Esophagus (tissue), 2 donors: ENCODE results near the gene HBB. TPM values are rescaled to one million over a fixed set of nuclear protein-coding genes. Genes with fewer than 3 reads are reported as not detected.

Experiments
- H3K27ac ChIP-seq, 2 donors: one replicate each; pipeline ENCODE4 v1.5.1; 2013; ENCODE audit warnings: low read depth in 2 of 2, mild to moderate bottlenecking in 2 of 2, inconsistent platforms in 1 of 2, low read length in 1 of 2, moderate library complexity in 1 of 2
- H3K27me3 ChIP-seq, 2 donors: one replicate each; pipeline ENCODE4 v1.6.1; 2013; ENCODE audit warnings: low read length in 2 of 2, control low read depth in 1 of 2, mild to moderate bottlenecking in 1 of 2; ENCODE audit not compliant: insufficient read depth in 2 of 2, control insufficient read depth in 1 of 2
- H3K36me3 ChIP-seq, 2 donors: one replicate each; pipeline ENCODE4 v1.6.1; 2013; ENCODE audit warnings: low read length in 1 of 2; ENCODE audit not compliant: control insufficient read depth in 2 of 2, insufficient read depth in 2 of 2
- H3K4me1 ChIP-seq, 2 donors: one replicate each; pipeline ENCODE4 v1.6.1; 2013; ENCODE audit warnings: low read length in 1 of 2; ENCODE audit not compliant: control insufficient read depth in 2 of 2, insufficient read depth in 2 of 2
- H3K4me3 ChIP-seq, 2 donors: one replicate each; pipeline ENCODE4 v1.5.1; 2013; ENCODE audit warnings: low read length in 2 of 2, mild to moderate bottlenecking in 2 of 2, low read depth in 1 of 2, moderate library complexity in 1 of 2
- H3K9me3 ChIP-seq, 2 donors: one replicate each; pipeline ENCODE4 v1.6.1; 2013; ENCODE audit warnings: mild to moderate bottlenecking in 2 of 2, low read depth in 1 of 2, low read length in 1 of 2, moderate library complexity in 1 of 2; ENCODE audit not compliant: control insufficient read depth in 2 of 2, insufficient read depth in 1 of 2
- WGBS, 2 donors: extraction: QIAGEN DNeasy Blood & Tissue Kit; methylation state at CpG; one replicate each; pipeline ENCODE4 v1.1.7; 2013; 5-methylcytosine and 5-hydroxymethylcytosine counted together
- polyA plus RNA-seq, 2 donors: library from polyadenylated mRNA; stranded (reverse); fragments of 200-250 nt; gene quantifications; one replicate each; pipeline ENCODE4 v1.2.3, GENCODE V29; 2013
- donor health status: healthy with polysubstance abuse.
- donor health status: Bipolar disorder and iron deficiency.

The HBB gene
- polyA plus RNA-seq, 2 donors, result 0.41 to 0.53 TPM

- WGBS, 2 donors, result 82 to 83% methylated on average over 10 of the region's 10 CpGs
- Histone ChIP-seq H3K36me3 (no peaks in the 10 kb centered on the region), H3K27ac (no peak overlapping the region), H3K4me1 (no peaks in the 10 kb centered on the region), H3K27me3 (no peaks in the 10 kb centered on the region), H3K4me3 (no peak overlapping the region), H3K9me3 (no peaks in the 10 kb centered on the region)
Observed at GRCh38 chr11:5178046-5178837, 48.6 kb downstream of the HBB start.

Other genes with a start within 250 kb of the HBB start
- not detected for gene OR51L1, start 232.2 kb downstream of the HBB start, polyA plus RNA-seq
- gene OR52J3, start 180.5 kb downstream of the HBB start, polyA plus RNA-seq, result not detected
- not detected for gene OR52E2, start 167.4 kb downstream of the HBB start, polyA plus RNA-seq
- gene OR52E1, start 157.5 kb downstream of the HBB start, polyA plus RNA-seq, result not detected
- gene OR52A5, start 88.7 kb downstream of the HBB start, polyA plus RNA-seq, result not detected
- gene OR52A1, start 72.3 kb downstream of the HBB start, polyA plus RNA-seq, result not detected
- gene OR51V1, start 26.4 kb downstream of the HBB start, polyA plus RNA-seq, result not detected
- not detected for gene HBD, start 7.4 kb upstream of the HBB start, polyA plus RNA-seq
- not detected for gene HBG1, start 22.8 kb upstream of the HBB start, polyA plus RNA-seq
- gene HBG2, start 27.7 kb upstream of the HBB start, polyA plus RNA-seq, result not detected
- gene HBE1, start 42.9 kb upstream of the HBB start, polyA plus RNA-seq, result not detected
- gene OR51B4, start 74.9 kb upstream of the HBB start, polyA plus RNA-seq, result not detected
- not detected for gene OR51B2, start 97.2 kb upstream of the HBB start, polyA plus RNA-seq
- not detected for gene OR51B5, start 116.5 kb upstream of the HBB start, polyA plus RNA-seq
- gene OR51B6, start 124.4 kb upstream of the HBB start, polyA plus RNA-seq, result not detected
- not detected for gene OR51M1, start 156.7 kb upstream of the HBB start, polyA plus RNA-seq
- gene OR51Q1, start 195.0 kb upstream of the HBB start, polyA plus RNA-seq, result not detected
- not detected for gene OR51I1, start 214.4 kb upstream of the HBB start, polyA plus RNA-seq
- not detected for gene OR51I2, start 222.3 kb upstream of the HBB start, polyA plus RNA-seq